ENCODE measurements around the gene DPP10. TPM values are rescaled to one million over a fixed set of nuclear protein-coding genes. Genes with fewer than 3 reads are reported as not detected.
"Not testable (repeated sequence)": the region's sequence is repeated elsewhere in the genome, so short reads cannot be mapped to it uniquely, and the experiment has no call there.

DPP10 gene
- total RNA-seq, 4 donors from 2014 or later, result 1.9 to 4.6 (median 3.9) TPM

DNA sequence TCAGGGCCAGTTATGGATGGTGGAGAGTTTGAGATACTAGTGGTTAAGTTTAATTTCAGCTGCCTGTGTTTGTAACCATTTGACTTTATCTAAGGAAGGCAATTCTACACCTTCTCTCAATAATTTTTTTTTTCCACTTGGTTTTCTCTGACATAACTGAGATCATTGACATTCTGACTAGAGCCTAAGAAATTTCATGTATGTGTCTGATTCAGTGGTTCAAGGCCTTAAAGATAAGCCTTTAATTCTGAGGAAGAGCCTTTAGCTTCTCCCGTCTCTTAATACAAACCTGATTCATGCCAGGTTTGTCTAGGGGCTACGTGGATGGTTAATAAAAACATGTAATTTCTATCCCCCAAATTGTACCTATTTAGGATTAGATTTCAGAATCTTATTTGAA, 971.4 kb downstream of the DPP10 start:
- TF ChIP-seq POLR2A (IDR thresholded peaks at IDR 0.05), result no peak
- TF ChIP-seq, protein P1, sequence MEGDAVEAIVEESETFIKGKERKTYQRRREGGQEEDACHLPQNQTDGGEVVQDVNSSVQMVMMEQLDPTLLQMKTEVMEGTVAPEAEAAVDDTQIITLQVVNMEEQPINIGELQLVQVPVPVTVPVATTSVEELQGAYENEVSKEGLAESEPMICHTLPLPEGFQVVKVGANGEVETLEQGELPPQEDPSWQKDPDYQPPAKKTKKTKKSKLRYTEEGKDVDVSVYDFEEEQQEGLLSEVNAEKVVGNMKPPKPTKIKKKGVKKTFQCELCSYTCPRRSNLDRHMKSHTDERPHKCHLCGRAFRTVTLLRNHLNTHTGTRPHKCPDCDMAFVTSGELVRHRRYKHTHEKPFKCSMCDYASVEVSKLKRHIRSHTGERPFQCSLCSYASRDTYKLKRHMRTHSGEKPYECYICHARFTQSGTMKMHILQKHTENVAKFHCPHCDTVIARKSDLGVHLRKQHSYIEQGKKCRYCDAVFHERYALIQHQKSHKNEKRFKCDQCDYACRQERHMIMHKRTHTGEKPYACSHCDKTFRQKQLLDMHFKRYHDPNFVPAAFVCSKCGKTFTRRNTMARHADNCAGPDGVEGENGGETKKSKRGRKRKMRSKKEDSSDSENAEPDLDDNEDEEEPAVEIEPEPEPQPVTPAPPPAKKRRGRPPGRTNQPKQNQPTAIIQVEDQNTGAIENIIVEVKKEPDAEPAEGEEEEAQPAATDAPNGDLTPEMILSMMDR (IDR thresholded peaks at IDR 0.05), result no peak
- no peaks in the 10 kb centered on the region for H3K36me3 ChIP-seq
- no peaks in the 10 kb centered on the region for H3K4me1 ChIP-seq
- 63 to 80% methylated on average over 2 of the region's 2 CpGs for WGBS, 2 donors (ENCODE audit: low coverage in 1 of 2)
- no peak overlapping the region for H3K4me3 ChIP-seq
- ATAC-seq, result no peak
- H3K27me3 ChIP-seq, result no peaks in the 10 kb centered on the region
- H3K9me3 ChIP-seq, result no peaks in the 10 kb centered on the region
- no peak overlapping the region for H3K27ac ChIP-seq

DNA sequence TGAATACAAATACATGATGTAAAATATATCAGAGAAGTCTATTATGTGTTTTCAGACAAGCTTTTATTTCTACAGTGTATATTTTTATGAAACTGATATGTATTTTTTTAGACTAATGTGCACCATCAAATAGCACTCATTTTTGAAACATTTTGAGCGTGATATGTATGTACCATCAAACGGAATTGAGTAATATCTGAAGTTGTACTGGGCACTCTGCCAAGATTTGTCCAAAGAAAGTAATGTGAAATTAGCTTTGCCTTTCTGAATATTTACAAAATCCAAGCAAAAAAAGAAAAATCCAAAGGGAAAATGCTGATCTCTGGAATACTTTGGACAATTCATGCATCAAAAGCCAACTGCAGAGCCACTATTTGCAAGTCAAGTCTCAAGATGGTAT, 972.0 kb downstream of the DPP10 start:
- Histone ChIP-seq H3K4me1 (no peaks in the 10 kb centered on the region), H3K4me3 (no peak overlapping the region), H3K27me3 (no peaks in the 10 kb centered on the region), H3K9me3 (no peaks in the 10 kb centered on the region), H3K36me3 (no peaks in the 10 kb centered on the region), H3K27ac (no peak overlapping the region)
- WGBS, 2 donors (ENCODE audit: low coverage in 1 of 2), result 43% methylated on average over 1 to 2 of the region's 2 CpGs
- ATAC-seq, result no peak
- no peak for TF ChIP-seq POLR2A (IDR thresholded peaks at IDR 0.05)
- TF ChIP-seq EP300 (IDR thresholded peaks at IDR 0.05), result no peak
- TF ChIP-seq POLR2AphosphoS5 (IDR thresholded peaks at IDR 0.05), result no peak
- TF ChIP-seq, protein P1 (IDR thresholded peaks at IDR 0.05), result no peak

DNA sequence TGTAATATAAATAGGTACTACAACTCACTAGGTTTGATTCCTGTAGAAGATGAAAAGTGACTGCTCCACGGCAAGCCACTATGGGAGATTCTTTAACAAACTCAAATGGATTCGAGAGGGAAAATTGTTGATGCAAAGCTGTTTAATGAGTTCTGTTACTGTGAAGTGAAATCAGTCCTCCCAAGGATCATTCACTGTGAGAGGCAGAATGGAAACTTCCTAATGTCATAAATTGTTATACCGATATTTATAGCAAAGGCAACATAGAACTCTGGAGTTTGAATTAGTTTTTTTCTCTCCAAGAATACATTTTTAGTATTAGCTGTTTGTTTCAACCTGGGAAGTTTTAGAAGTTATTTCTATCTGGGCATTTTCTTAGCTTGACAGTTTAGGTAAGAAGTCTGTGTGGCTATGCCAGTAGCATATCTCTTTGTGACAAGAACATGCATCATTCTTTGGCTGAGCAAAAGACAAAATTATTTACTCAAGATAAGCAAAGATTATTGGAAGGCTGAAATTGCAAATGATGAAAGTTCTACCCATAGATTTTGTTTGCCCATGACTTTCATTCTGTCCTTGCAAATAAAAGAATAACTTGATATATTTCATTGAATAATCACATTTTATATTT, 979.7 kb downstream of the DPP10 start:
- no peak overlapping the region for H3K27ac ChIP-seq
- H3K36me3 ChIP-seq, result no peaks in the 10 kb centered on the region
- no peak overlapping the region for H3K4me3 ChIP-seq
- ATAC-seq, result no peak
- TF ChIP-seq POLR2AphosphoS5 (IDR thresholded peaks at IDR 0.05) (no peak), EP300 (IDR thresholded peaks at IDR 0.05) (no peak), POLR2A (IDR thresholded peaks at IDR 0.05) (no peak)
- TF ChIP-seq, protein P1 (IDR thresholded peaks at IDR 0.05), result no peak
- H3K4me1 ChIP-seq, result no peaks in the 10 kb centered on the region
- WGBS, 2 donors (ENCODE audit: low coverage in 1 of 2), result 22 to 52% methylated on average over 2 to 3 of the region's 3 CpGs
- H3K27me3 ChIP-seq, result no peaks in the 10 kb centered on the region
- H3K9me3 ChIP-seq, result peaks cover 0 to 3% (median 0%) of the 10 kb centered on the region in 3 donors

DNA sequence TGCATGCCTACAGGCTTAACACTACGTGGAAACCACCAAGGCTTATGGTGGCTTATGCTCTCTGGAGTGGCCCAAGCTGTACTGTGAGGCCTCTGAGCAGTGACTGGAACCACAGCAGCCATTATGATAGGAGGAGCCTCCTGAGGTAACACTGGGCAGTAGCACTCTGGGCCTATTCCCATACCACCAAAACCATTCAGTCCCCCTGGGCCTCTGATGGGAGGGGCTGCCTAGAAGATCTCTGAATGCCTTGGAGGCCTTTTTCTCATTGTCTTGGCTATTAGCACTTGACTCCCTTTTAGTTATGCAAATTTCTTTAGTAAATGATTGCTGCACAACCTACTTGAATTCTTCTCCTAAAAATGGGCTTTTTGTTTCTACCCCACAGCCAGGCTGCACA, 985.0 kb downstream of the DPP10 start:
- Histone ChIP-seq H3K9me3 (peaks cover 0 to 11% (median 0%) of the 10 kb centered on the region in 3 donors), H3K27me3 (no peaks in the 10 kb centered on the region), H3K4me3 (no peak overlapping the region), H3K36me3 (no peaks in the 10 kb centered on the region), H3K4me1 (no peaks in the 10 kb centered on the region), H3K27ac (no peak overlapping the region)
- 86% methylated on average over 1 of the region's 1 CpG; no CpG with 5 or more reads in 1 of the 2 donors for WGBS, 2 donors (ENCODE audit: low coverage in 1 of 2)
- TF ChIP-seq EP300 (IDR thresholded peaks at IDR 0.05) (no peak), POLR2A (IDR thresholded peaks at IDR 0.05) (no peak), POLR2AphosphoS5 (IDR thresholded peaks at IDR 0.05) (no peak)
- TF ChIP-seq, protein P1 (IDR thresholded peaks at IDR 0.05), result no peak
- no peak for ATAC-seq

DNA sequence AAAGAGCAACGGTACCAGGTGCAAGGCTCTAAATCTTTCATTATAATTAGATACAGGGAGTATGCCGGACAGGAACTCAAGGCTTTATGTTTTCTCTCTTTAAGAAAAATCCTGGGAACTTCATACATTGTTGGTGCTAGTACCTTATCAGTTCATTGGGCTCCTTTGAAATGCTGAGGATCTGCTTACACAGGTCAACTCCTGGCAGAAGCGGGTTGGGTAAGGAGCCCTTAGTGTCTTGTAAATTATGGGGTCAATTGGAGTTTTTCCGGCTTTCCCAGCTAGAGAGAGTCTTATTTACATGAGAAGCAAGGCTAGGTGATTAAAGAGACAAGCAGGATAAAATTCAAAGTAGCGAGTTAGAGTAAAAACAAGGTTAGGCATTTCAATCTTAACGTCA, 998.3 kb downstream of the DPP10 start:
- H3K4me3 ChIP-seq, ATAC-seq, H3K36me3 ChIP-seq, H3K27ac ChIP-seq, H3K4me1 ChIP-seq, H3K27me3 ChIP-seq, H3K9me3 ChIP-seq: not testable (repeated sequence)
- 45 to 60% methylated on average over 2 to 4 of the region's 6 CpGs for whole genome bisulfite sequencing, 2 donors (ENCODE audit: low coverage in 1 of 2)
